Naive B cell (primary cell): ENCODE measurements around the gene CHST12. TPM values are rescaled to one million over a fixed set of nuclear protein-coding genes. Genes with fewer than 3 reads are reported as not detected.

Source experiments
- ATAC-seq, 2 donors: fragments of 150-1000 bp; cut with Tn5 transposase; 2 replicates each; pipeline ENCODE4 v1.10.0; 2021; ENCODE audit warnings: low read depth in 2 of 2, mild to moderate bottlenecking in 2 of 2, moderate library complexity in 2 of 2
- DNase-seq: peaks from one replicate; pipeline ENCODE4 v3.0.0; 2022
- H3K27ac Mint-ChIP-seq, 6 donors: one replicate each; pipeline ENCODE4 v1.8.0; 2020 to 2022; ENCODE audit warnings: mild to moderate bottlenecking in 6 of 6, mixed read lengths in 6 of 6, moderate library complexity in 5 of 6, inconsistent platforms in 2 of 6
- H3K27me3 Mint-ChIP-seq, 3 donors: one replicate each; pipeline ENCODE4 v1.8.0; 2021 to 2022; ENCODE audit warnings: mixed read lengths in 3 of 3, mild to moderate bottlenecking in 1 of 3
- H3K36me3 Mint-ChIP-seq, 2 donors: one replicate each; pipeline ENCODE4 v1.8.0; 2020 to 2022; ENCODE audit warnings: mixed read lengths in 2 of 2, inconsistent platforms in 1 of 2, mild to moderate bottlenecking in 1 of 2
- H3K4me1 Mint-ChIP-seq, 3 donors: one replicate each; pipeline ENCODE4 v1.8.0; 2020 to 2022; ENCODE audit warnings: mixed read lengths in 3 of 3, inconsistent platforms in 1 of 3, mild to moderate bottlenecking in 1 of 3, moderate library complexity in 1 of 3
- H3K4me3 Mint-ChIP-seq, 8 donors: one replicate each; pipeline ENCODE4 v1.8.0; 2020 to 2022; ENCODE audit warnings: mild to moderate bottlenecking in 8 of 8, mixed read lengths in 8 of 8, moderate library complexity in 8 of 8, inconsistent platforms in 2 of 8
- H3K9me3 Mint-ChIP-seq, 7 donors: one replicate each; pipeline ENCODE4 v1.8.0; 2020 to 2022; ENCODE audit warnings: mixed read lengths in 7 of 7, mild to moderate bottlenecking in 5 of 7, inconsistent platforms in 2 of 7, moderate library complexity in 1 of 7
- polyA plus RNA-seq, 6 donors: library from polyadenylated mRNA; unstranded; fragments of 300-500 nt; fragmentation: Illumina TruSeq; gene quantifications; one replicate each; pipeline ENCODE4 v1.2.3, GENCODE V29; 2021; ENCODE audit warnings: low read depth in 6 of 6

CHST12 gene
- polyA plus RNA-seq, 6 donors from 2014 or later, result 6.5 to 20.9 (median 12.3) TPM

DNA sequence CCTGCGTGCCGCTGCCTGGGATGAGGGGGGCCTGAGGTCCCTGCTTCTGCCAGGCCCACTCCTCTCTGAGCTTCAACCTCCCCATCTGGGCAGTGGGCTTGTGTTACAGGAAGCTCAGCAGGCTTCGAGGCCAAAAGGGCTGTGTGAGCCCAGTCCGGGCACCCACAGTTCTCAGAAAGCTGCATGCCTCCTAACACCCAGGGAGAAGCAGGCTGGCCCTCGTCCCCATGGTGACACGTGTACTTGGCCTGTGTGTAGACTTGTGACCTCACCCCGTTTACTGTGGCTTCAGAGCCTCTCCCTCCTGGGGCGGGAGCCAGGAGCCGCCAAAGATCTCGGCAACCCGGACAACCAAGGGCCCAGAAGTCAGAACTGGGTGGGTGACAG lies 75.0 kb downstream of the CHST12 start:
- Mint-ChIP-seq H3K27me3 (peaks cover 0 to 6% (median 5%) of the 10 kb centered on the region in 3 donors), H3K9me3 (peaks cover 0 to 5% (median 3%) of the 10 kb centered on the region in 7 donors), H3K4me3 (peak overlapping the region in 1 of 8 donors; percentile 53), H3K36me3 (no peaks in the 10 kb centered on the region), H3K4me1 (peaks cover 4 to 19% (median 16%) of the 10 kb centered on the region in 3 donors), H3K27ac (no peak overlapping the region)
- ATAC-seq (no peak), DNase-seq (no peak)

DNA sequence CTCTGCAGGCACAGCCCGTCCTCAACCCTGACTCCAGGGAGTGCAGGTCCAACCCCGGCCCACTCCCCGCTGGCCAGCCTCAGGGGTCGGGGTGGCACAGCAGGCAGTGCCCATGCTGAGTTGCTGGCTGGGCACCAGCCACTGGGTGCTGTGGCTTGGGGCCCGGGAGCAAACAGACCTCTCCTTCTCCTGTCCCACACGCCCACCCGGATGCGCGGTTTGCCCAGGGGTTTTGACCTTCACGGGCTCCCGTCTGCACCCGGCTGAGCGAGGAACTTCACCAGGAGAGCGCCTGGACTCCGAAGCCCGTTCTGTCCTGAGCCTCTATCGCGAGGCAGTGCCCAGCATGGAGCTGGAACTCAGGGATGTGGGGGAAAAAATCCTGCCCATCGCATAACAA lies 75.4 kb downstream of the CHST12 start:
- H3K9me3 Mint-ChIP-seq, result peaks cover 0 to 5% (median 3%) of the 10 kb centered on the region in 7 donors
- no peak overlapping the region for H3K4me3 Mint-ChIP-seq
- H3K36me3 Mint-ChIP-seq, result no peaks in the 10 kb centered on the region
- DNase-seq, result no peak
- ATAC-seq, result no peak
- peaks cover 4 to 16% (median 15%) of the 10 kb centered on the region in 3 donors for H3K4me1 Mint-ChIP-seq
- peaks cover 0 to 2% (median under 1%) of the 10 kb centered on the region in 3 donors for H3K27me3 Mint-ChIP-seq
- H3K27ac Mint-ChIP-seq, result no peak overlapping the region

DNA sequence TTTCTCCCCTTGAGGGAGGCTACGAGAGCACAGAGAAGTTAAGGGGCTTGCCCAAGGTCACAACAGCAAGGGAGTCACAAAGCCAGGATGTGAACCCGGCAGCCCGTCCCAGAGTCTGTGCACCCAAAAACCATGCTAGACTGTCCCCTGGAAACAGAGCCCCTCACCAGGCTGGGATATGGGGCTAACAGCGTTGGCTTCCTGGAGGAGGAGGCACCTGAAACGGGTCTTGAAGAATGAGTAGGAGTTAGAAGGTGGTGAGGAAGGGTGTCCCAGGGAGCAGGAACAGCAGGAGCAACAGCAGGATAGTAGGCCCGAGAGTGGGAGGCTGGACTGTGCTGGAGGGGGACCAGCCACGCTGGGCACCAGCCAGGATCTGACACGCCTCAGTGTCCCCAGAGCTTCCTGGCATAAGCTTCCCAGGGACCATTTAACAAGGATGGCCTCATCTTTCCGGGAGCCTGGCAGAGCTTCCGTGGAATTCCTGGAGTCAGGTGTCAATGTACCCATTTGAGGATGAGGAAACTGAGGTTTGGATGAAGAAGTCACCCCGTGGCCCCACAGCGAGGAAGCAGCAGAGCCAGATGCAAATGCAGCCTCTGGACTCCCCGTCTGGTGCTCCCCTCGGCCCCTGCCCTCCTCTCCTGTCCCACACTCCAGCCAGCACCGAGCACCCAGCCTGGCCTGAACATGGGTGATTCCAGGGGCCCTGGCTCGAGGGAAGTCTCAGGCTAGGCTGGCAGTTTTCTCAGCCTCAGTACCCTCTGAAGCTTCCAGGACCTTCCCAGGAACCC lies 76.1 kb downstream of the CHST12 start:
- no peaks in the 10 kb centered on the region for H3K27me3 Mint-ChIP-seq
- peaks cover 0 to 5% (median 3%) of the 10 kb centered on the region in 7 donors for H3K9me3 Mint-ChIP-seq

DNA sequence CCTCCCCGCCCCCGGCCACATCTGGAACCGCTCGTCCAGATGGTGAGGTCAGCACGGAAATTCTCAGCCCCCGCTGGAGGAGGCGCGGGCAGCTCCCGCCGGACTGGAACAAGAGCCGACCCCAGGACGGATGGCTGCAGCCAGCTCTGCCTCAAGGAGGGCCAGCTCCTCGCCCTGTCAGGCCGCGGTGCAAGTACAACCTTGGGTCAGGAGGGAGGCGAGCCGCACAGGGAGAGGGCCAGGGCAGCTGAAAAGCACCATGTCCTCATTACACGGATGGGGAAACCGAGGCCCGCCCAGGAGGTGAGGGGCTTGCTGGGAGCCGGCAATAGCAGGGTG lies 76.6 kb downstream of the CHST12 start:
- DNase-seq, result no peak
- no peaks in the 10 kb centered on the region for H3K36me3 Mint-ChIP-seq
- H3K27ac Mint-ChIP-seq, result peak overlapping the region in 1 of 6 donors; percentile 47

More for the DNA sequence above, 76.1 kb downstream of the CHST12 start:
- H3K4me3 Mint-ChIP-seq, result no peak overlapping the region
- peaks cover 4 to 16% (median 15%) of the 10 kb centered on the region in 3 donors for H3K4me1 Mint-ChIP-seq
- H3K36me3 Mint-ChIP-seq, result no peaks in the 10 kb centered on the region
- no peak overlapping the region for H3K27ac Mint-ChIP-seq
- ATAC-seq, result no peak
- DNase-seq, result no peak

DNA sequence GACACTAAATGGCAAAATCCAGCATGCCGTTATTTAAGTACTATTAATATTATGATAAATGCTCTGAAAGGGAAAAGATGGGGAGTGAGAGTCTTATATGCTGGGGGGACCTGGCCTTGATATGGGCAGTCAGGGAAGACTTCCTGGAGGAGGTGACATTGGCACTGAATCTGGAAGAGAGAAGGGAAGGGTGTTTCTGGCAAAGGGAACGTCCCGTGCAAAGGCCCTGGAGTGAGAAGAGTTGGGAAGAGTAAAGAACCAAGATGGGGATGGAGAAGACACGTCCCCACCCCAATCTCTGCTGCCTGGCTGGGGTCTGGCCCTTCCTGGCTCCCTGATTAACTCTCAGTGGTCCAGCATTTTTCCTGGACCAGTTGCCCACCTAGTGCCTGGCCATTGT lies 77.8 kb downstream of the CHST12 start:
- peak overlapping the region in 1 of 6 donors; percentile 3 for H3K27ac Mint-ChIP-seq
- ATAC-seq (no peak), DNase-seq (no peak)
- H3K9me3 Mint-ChIP-seq, result peaks cover 0 to 5% (median 3%) of the 10 kb centered on the region in 7 donors
- H3K27me3 Mint-ChIP-seq, result no peaks in the 10 kb centered on the region
- H3K36me3 Mint-ChIP-seq, result no peaks in the 10 kb centered on the region
- H3K4me3 Mint-ChIP-seq, result no peak overlapping the region
- peaks cover 4 to 21% (median 15%) of the 10 kb centered on the region in 3 donors for H3K4me1 Mint-ChIP-seq

More for the DNA sequence above, 76.6 kb downstream of the CHST12 start:
- no peak overlapping the region for H3K4me3 Mint-ChIP-seq
- peaks cover 4 to 19% (median 15%) of the 10 kb centered on the region in 3 donors for H3K4me1 Mint-ChIP-seq
- ATAC-seq, result no peak
- no peaks in the 10 kb centered on the region for H3K27me3 Mint-ChIP-seq
- H3K9me3 Mint-ChIP-seq, result peaks cover 0 to 5% (median 3%) of the 10 kb centered on the region in 7 donors

DNA sequence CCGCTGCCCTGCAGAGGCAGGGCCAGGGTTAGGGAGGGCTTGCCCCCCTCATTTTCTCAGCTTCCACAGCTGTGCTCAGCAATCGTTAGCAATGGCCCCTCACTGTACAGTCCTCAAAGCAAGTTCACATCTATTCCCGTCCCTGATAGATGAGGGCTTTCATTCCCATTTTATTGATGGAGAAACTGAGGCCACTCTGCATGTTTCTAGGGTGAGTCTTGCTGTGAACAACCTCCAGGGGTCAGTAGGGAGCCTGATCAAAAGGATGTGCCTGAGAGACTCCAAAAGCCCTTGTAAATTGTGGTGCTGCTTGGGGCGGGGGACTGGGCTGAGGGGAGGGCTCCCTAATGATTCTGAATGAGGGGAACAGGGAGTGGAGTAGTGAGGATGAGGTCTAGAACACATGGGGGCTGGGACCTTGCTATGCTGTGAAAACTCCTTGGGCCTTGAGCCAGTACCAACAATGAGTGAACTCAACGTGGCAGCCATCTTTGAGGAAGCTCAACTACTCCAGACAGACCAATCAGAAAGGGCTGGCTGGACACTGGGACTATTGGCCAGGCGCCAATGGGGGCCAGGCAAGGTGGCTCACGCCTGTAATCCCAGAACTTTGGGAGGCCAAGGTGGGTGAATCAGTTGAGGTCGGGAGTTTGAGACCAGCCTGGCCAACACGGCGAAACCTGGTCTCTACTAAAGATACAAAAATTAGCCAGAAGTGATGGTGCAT lies 79.5 kb downstream of the CHST12 start:
- DNase-seq (no peak), ATAC-seq (no peak)
- Mint-ChIP-seq H3K36me3 (no peaks in the 10 kb centered on the region), H3K9me3 (peaks cover 0 to 5% (median 3%) of the 10 kb centered on the region in 7 donors), H3K4me3 (no peak overlapping the region), H3K27me3 (peaks cover 0 to 10% (median 8%) of the 10 kb centered on the region in 3 donors), H3K4me1 (peaks cover 0 to 15% (median 7%) of the 10 kb centered on the region in 3 donors), H3K27ac (peak overlapping the region in 2 of 6 donors; percentile 61 to 72)

DNA sequence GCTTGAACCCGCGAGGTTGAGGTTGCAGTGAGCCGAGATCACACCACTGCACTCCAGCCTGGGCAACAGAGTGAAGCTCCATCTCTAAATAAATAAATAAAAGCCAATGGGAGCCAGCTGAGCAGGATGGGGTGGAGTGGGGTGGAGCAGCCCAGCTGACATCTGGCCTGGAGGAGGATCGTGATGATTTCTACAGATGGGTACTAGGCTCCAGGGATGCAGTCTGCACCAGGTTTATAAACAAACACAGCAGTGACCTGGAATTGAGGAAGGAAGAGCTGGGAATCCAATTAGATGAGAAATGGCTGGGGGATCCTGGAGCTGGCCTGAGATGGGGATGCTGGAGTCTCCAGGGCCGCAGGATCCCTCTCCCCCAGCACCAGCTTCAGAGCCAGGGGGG lies 80.1 kb downstream of the CHST12 start:
- Mint-ChIP-seq H3K27ac (no peak overlapping the region), H3K9me3 (peaks cover 0 to 5% (median 3%) of the 10 kb centered on the region in 7 donors)

DNA sequence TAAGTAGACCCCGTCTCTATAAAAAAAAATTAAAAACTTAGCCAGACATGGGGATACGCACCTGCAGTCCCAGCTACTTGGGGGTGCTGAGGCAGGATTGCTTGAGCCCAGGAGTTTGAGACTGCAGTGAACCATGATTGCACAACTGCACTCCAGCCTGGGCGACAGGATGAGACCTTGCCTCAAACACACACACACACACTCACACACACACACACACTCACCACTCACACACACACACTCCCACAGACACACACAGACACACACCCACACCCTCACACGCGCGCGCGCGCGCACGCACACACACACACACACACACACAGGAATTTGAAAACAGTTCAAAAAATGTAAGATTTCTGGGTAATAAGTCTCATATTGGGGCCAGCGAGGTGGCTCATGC lies 81.5 kb downstream of the CHST12 start:
- H3K27ac Mint-ChIP-seq, result peak overlapping the region in 2 of 6 donors; percentile 61 to 67

More for the DNA sequence above, 80.1 kb downstream of the CHST12 start:
- Mint-ChIP-seq H3K4me1 (peaks cover 0 to 15% (median 7%) of the 10 kb centered on the region in 3 donors), H3K4me3 (no peak overlapping the region), H3K36me3 (no peaks in the 10 kb centered on the region), H3K27me3 (peaks cover 1 to 16% (median 8%) of the 10 kb centered on the region in 3 donors)
- DNase-seq (no peak), ATAC-seq (no peak)

DNA sequence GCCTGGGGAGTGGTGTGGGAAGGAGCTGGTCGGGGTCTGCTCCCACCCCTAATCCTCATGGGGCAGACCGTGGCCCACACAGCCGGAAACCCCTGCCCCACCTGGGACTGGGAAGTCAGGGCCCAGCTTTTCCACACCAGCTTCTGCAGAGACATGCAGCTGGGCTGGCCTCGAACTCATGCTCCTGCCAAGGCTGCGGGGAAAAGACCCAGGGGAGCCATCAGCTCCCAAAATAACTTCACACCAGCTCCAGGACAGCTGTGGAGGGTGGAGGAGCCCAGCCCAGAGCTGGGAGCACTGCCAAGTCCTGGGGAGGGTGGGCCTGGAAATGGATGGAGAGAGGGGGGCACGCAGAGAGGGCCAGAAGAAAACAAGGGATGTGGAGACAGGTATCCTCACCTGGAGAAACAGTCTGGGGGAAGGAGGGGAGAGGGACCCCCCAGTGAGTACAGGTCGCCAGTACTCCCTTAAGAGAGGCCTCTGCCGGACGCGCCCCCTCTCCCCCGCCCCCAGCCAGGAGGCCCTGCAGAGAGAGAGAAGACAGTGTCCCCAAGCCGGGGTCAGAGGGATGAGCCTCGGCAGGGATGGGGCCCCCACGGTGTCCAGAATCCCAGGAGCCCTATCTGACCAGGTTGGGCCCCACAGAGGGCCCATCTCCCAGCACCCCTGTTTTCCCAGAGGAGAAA lies 84.3 kb downstream of the CHST12 start:
- Mint-ChIP-seq H3K4me1 (peaks cover 2 to 17% (median 17%) of the 10 kb centered on the region in 3 donors), H3K27ac (peak overlapping the region in 1 of 6 donors; percentile 79), H3K36me3 (peaks cover 0 to 14% of the 10 kb centered on the region in 2 donors), H3K9me3 (peaks cover 0 to 8% (median 3%) of the 10 kb centered on the region in 7 donors), H3K27me3 (peaks cover 9 to 51% (median 30%) of the 10 kb centered on the region in 3 donors), H3K4me3 (no peak overlapping the region)
- no peak for ATAC-seq
- no peak for DNase-seq

More for the DNA sequence above, 81.5 kb downstream of the CHST12 start:
- DNase-seq, result no peak
- no peak for ATAC-seq
- Mint-ChIP-seq H3K4me1 (peaks cover 2 to 22% (median 4%) of the 10 kb centered on the region in 3 donors), H3K9me3 (peaks cover 0 to 5% (median 3%) of the 10 kb centered on the region in 7 donors), H3K4me3 (no peak overlapping the region), H3K36me3 (no peaks in the 10 kb centered on the region), H3K27me3 (peaks cover 8 to 29% (median 9%) of the 10 kb centered on the region in 3 donors)

DNA sequence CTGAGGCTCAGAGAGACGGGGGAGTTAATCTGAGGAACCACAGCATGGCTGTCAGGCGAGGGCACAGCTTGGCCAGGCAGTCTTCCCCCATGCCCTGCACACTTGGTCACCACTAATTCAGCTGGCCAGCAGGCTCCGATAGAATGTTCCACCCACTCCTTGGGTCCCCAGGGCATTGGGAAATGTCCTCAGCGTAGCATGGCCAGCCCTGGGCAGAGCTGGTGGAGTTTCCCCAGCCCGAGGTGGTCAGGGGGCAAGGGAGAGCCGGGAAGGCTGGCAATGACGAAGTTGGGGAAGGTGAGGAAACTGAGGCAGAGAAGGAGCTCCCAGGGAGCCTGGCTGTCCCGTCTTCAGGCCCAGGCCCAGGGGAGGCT lies 84.8 kb downstream of the CHST12 start:
- no peak overlapping the region for H3K4me3 Mint-ChIP-seq
- peaks cover 0 to 6% (median 0%) of the 10 kb centered on the region in 7 donors for H3K9me3 Mint-ChIP-seq
- DNase-seq, result no peak
- H3K27me3 Mint-ChIP-seq, result peaks cover 9 to 56% (median 35%) of the 10 kb centered on the region in 3 donors
- peaks cover 2 to 18% (median 17%) of the 10 kb centered on the region in 3 donors for H3K4me1 Mint-ChIP-seq
- no peak for ATAC-seq
- H3K36me3 Mint-ChIP-seq, result peaks cover 0 to 14% of the 10 kb centered on the region in 2 donors
- H3K27ac Mint-ChIP-seq, result peak overlapping the region in 2 of 6 donors; percentile 21 to 81

DNA sequence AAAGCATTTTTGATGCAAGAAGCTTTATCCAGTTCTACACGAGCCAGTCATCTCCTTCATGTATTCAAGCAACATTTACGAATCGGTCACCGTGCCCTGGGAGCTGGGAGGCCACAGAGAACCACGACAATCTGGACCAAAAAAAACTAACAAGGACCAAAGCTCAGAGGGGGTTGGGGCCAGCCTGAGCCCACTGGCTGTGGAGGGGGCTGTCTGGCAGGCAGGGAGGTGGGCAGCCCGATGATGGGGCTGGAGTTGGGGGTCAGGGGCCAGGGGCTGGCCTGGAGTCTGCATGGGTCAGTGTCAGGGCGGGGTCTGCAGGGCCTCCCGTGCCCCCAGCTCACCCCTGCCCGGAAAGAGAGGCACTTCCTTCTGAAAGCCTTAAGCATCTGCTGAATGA lies 85.3 kb downstream of the CHST12 start:
- Mint-ChIP-seq H3K27ac (peak overlapping the region in 4 of 6 donors; percentile 21 to 89 (median 55)), H3K9me3 (peaks cover 0 to 6% (median 0%) of the 10 kb centered on the region in 7 donors), H3K4me1 (peaks cover 2 to 22% (median 17%) of the 10 kb centered on the region in 3 donors), H3K4me3 (peak overlapping the region in 1 of 8 donors; percentile 49), H3K36me3 (peaks cover 0 to 14% of the 10 kb centered on the region in 2 donors), H3K27me3 (peaks cover 9 to 61% (median 39%) of the 10 kb centered on the region in 3 donors)
- ATAC-seq, result no peak
- DNase-seq, result no peak

DNA sequence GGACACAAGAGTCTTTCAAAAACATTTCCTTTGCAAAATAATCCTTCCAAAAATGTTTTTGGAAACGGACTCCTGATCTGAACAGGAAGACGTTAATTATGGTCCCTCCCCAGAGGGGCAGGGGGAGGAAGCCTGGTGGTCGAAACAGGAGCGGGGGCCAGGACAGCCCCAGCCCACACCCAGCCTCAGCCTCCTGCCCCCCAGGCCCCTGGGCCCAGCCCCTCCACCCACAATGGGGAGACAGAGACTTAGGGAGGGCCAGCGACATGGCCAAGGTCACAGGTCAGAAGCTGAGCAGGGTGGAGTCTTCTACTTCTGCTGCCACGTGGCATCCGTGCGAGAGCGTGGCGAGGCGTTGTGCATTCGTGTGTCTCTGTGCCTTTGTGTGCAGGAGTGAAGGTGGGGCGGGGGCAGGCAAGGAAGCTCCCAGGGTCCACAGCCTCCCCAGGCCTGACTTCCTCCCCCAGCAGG lies 86.8 kb downstream of the CHST12 start:
- Mint-ChIP-seq H3K9me3 (peaks cover 0 to 6% (median 0%) of the 10 kb centered on the region in 7 donors), H3K4me1 (peaks cover 2 to 22% (median 16%) of the 10 kb centered on the region in 3 donors), H3K36me3 (peaks cover 0 to 14% of the 10 kb centered on the region in 2 donors), H3K27me3 (peaks cover 9 to 68% (median 42%) of the 10 kb centered on the region in 3 donors), H3K27ac (no peak overlapping the region), H3K4me3 (no peak overlapping the region)
- DNase-seq, result no peak
- no peak for ATAC-seq
